ENCODE results near the gene FOXO6. TPM values are rescaled to one million over a fixed set of nuclear protein-coding genes. Genes with fewer than 3 reads are reported as not detected.

The FOXO6 gene
- total RNA-seq, 1 donor from 2014 or later = 38.4 TPM

GRCh38 chr1:41419584-41420295, 58.5 kb downstream of the FOXO6 start:
- H3K4me1 Mint-ChIP-seq = peaks cover 26% of the 10 kb centered on the region
- H3K4me3 Mint-ChIP-seq = no peak overlapping the region
- no peaks in the 10 kb centered on the region for H3K36me3 Mint-ChIP-seq
- H3K9me3 Mint-ChIP-seq = no peaks in the 10 kb centered on the region
- no peak for DNase-seq (ENCODE audit: low spot score in 2 of 2, unreplicated experiment in 2 of 2)
- no peak overlapping the region for H3K27ac Mint-ChIP-seq
- TF ChIP-seq CTCF (IDR thresholded peaks at IDR 0.05; ENCODE audit: unreplicated experiment) = no peak
- H3K27me3 Mint-ChIP-seq (ENCODE audit: low read depth) = no peaks in the 10 kb centered on the region

- H3K27ac Mint-ChIP-seq = no peak overlapping the region
- H3K4me3 Mint-ChIP-seq = no peak overlapping the region
- peaks cover 20% of the 10 kb centered on the region for H3K4me1 Mint-ChIP-seq
- no peak for DNase-seq (ENCODE audit: low spot score in 2 of 2, unreplicated experiment in 2 of 2)
- H3K36me3 Mint-ChIP-seq = no peaks in the 10 kb centered on the region
- H3K27me3 Mint-ChIP-seq (ENCODE audit: low read depth) = no peaks in the 10 kb centered on the region
- no peak for TF ChIP-seq CTCF (IDR thresholded peaks at IDR 0.05; ENCODE audit: unreplicated experiment)
- H3K9me3 Mint-ChIP-seq = no peaks in the 10 kb centered on the region
Measured at GRCh38 chr1:41420351-41420750, 59.1 kb downstream of the FOXO6 start.

GRCh38 chr1:41420860-41421259, 59.6 kb downstream of the FOXO6 start:
- no peak overlapping the region for H3K27ac Mint-ChIP-seq
- DNase-seq (ENCODE audit: low spot score in 2 of 2, unreplicated experiment in 2 of 2) = no peak
- H3K27me3 Mint-ChIP-seq (ENCODE audit: low read depth) = no peaks in the 10 kb centered on the region
- H3K4me1 Mint-ChIP-seq = peaks cover 15% of the 10 kb centered on the region
- TF ChIP-seq CTCF (IDR thresholded peaks at IDR 0.05; ENCODE audit: unreplicated experiment) = no peak
- no peaks in the 10 kb centered on the region for H3K36me3 Mint-ChIP-seq
- no peaks in the 10 kb centered on the region for H3K9me3 Mint-ChIP-seq
- no peak overlapping the region for H3K4me3 Mint-ChIP-seq

GRCh38 chr1:41422306-41422705, 61.1 kb downstream of the FOXO6 start:
- H3K9me3 Mint-ChIP-seq = no peaks in the 10 kb centered on the region
- H3K27me3 Mint-ChIP-seq (ENCODE audit: low read depth) = no peaks in the 10 kb centered on the region
- H3K27ac Mint-ChIP-seq = no peak overlapping the region

GRCh38 chr1:41423511-41424191, 62.4 kb downstream of the FOXO6 start:
- Mint-ChIP-seq H3K4me1 (peaks cover 21% of the 10 kb centered on the region), H3K27ac (no peak overlapping the region), H3K4me3 (no peak overlapping the region), H3K36me3 (no peaks in the 10 kb centered on the region), H3K9me3 (no peaks in the 10 kb centered on the region), H3K27me3 (ENCODE audit: low read depth) (no peaks in the 10 kb centered on the region)
- no peak for DNase-seq (ENCODE audit: low spot score in 2 of 2, unreplicated experiment in 2 of 2)
- TF ChIP-seq CTCF (IDR thresholded peaks at IDR 0.05; ENCODE audit: unreplicated experiment) = no peak

More at GRCh38 chr1:41422306-41422705, 61.1 kb downstream of the FOXO6 start:
- TF ChIP-seq CTCF (IDR thresholded peaks at IDR 0.05; ENCODE audit: unreplicated experiment) = no peak
- DNase-seq (ENCODE audit: low spot score in 2 of 2, unreplicated experiment in 2 of 2) = no peak
- peaks cover 15% of the 10 kb centered on the region for H3K4me1 Mint-ChIP-seq
- no peak overlapping the region for H3K4me3 Mint-ChIP-seq
- H3K36me3 Mint-ChIP-seq = no peaks in the 10 kb centered on the region

Data from mesothelial cell of epicardium (in vitro differentiated cells).